HepG2 (cell line): ENCODE measurements around the gene MC1R. TPM values are rescaled to one million over a fixed set of nuclear protein-coding genes. Genes with fewer than 3 reads are reported as not detected.

Source experiments
- EED ChIP-seq: sonication (generic); formaldehyde crosslinking; IDR thresholded peaks from 2 replicates; pipeline ENCODE4 v1.5.0; 2020; ENCODE audit warnings: mild to moderate bottlenecking, missing genetic modification reagents
- ELF4 ChIP-seq: sonication (generic); formaldehyde crosslinking; IDR thresholded peaks from 2 replicates; pipeline ENCODE4 v1.5.0; 2020; ENCODE audit warnings: missing genetic modification reagents, mild to moderate bottlenecking, moderate library complexity, borderline replicate concordance
- FOSL2 ChIP-seq: sonication (generic); formaldehyde crosslinking; IDR thresholded peaks from 2 replicates; pipeline ENCODE4 v1.4.0; 2020; ENCODE audit warnings: missing genetic modification reagents
- GATAD2A ChIP-seq: IDR thresholded peaks from 2 replicates; pipeline ENCODE4 v1.6.1; 2016
- HNF4A ChIP-seq: sonication (generic); formaldehyde crosslinking; IDR thresholded peaks from 2 replicates; pipeline ENCODE4 v1.4.0; 2020; ENCODE audit warnings: missing genetic modification reagents
- NBN ChIP-seq: fragments of 450-650 bp; conservative IDR thresholded peaks from 2 replicates; pipeline ENCODE4 v1.6.1; 2017
- PPARG ChIP-seq: conservative IDR thresholded peaks from 2 replicates; pipeline ENCODE4 v1.6.1; 2016; ENCODE audit warnings: missing biosample characterization, missing genetic modification reagents
- SIX4 ChIP-seq: sonication (generic); formaldehyde crosslinking; IDR thresholded peaks from 2 replicates; pipeline ENCODE4 v1.4.0; 2020; ENCODE audit warnings: missing genetic modification reagents
- SRY ChIP-seq: sonication (generic); formaldehyde crosslinking; IDR thresholded peaks from 2 replicates; pipeline ENCODE4 v1.8.0; 2022; ENCODE audit warnings: mild to moderate bottlenecking, missing genetic modification reagents
- SSRP1 ChIP-seq: IDR thresholded peaks from 2 replicates; pipeline ENCODE4 v1.6.1; 2016; ENCODE audit warnings: control low read depth
- XRCC5 ChIP-seq: fragments of 200-400 bp; formaldehyde crosslinking; optimal IDR thresholded peaks from 2 replicates; pipeline ENCODE3; 2017; ENCODE audit warnings: mild to moderate bottlenecking, low read length
- ZFP90 ChIP-seq: sonication (generic); formaldehyde crosslinking; IDR thresholded peaks from 2 replicates; pipeline ENCODE4 v1.8.0; 2022; ENCODE audit warnings: missing genetic modification reagents, mild to moderate bottlenecking, inconsistent platforms, borderline replicate concordance
- ZFX ChIP-seq: sonication (generic); formaldehyde crosslinking; IDR thresholded peaks from 2 replicates; pipeline ENCODE4 v1.4.0; 2020; ENCODE audit warnings: mild to moderate bottlenecking, low read depth, missing genetic modification reagents, moderate library complexity
- ZNF143 ChIP-seq: sonication (generic); formaldehyde crosslinking; IDR thresholded peaks from 2 replicates; pipeline ENCODE4 v1.4.0; 2020; ENCODE audit warnings: missing genetic modification reagents
- ZNF670 ChIP-seq: sonication (generic); formaldehyde crosslinking; IDR thresholded peaks from 2 replicates; pipeline ENCODE4 v1.8.0; 2022; ENCODE audit warnings: mild to moderate bottlenecking, missing genetic modification reagents, borderline replicate concordance
- ZSCAN21 ChIP-seq: sonication (generic); formaldehyde crosslinking; IDR thresholded peaks from 2 replicates; pipeline ENCODE4 v1.8.0; 2022; ENCODE audit warnings: mild to moderate bottlenecking, missing genetic modification reagents, moderate library complexity, borderline replicate concordance
- ZSCAN9 ChIP-seq: IDR thresholded peaks from 2 replicates; pipeline ENCODE4 v1.6.1; 2016; ENCODE audit warnings: borderline replicate concordance
- polyA plus RNA-seq, 8 experiments: library from polyadenylated mRNA; depleted of rRNA in 3 of 8; stranded (reverse) in 7 of 8; unstranded in 1 of 8; fragments of >200 nt; fragmentation: Illumina TruSeq in 4 of 8; extraction: Trizol in 4 of 8; gene quantifications; 2 replicates each; pipeline versions ENCODE4 v1.2.1 to v1.2.3, GENCODE V29; 2011 to 2016; ENCODE audit warnings: low read depth in 4 of 8, missing spikeins in 1 of 8, mixed read lengths in 1 of 8; ENCODE audit not compliant: insufficient read depth in 1 of 8
- total RNA-seq, 5 experiments: library from RNA; depleted of rRNA; stranded (reverse); fragments of >200 nt; fragmentation: Illumina TruSeq; extraction: Trizol; gene quantifications; 2 replicates each; pipeline ENCODE4 v1.2.3, GENCODE V29; 2016; ENCODE audit warnings: low read depth in 1 of 5
- TF ChIP-seq, protein P1 (sequence below): sonication (generic); formaldehyde crosslinking; IDR thresholded peaks from 2 replicates; pipeline ENCODE4 v1.5.1; 2020; ENCODE audit warnings: mild to moderate bottlenecking, missing genetic modification reagents, borderline replicate concordance
- TF ChIP-seq, protein P2 (sequence below): sonication (generic); formaldehyde crosslinking; IDR thresholded peaks from 2 replicates; pipeline ENCODE4 v1.4.0; 2020; ENCODE audit warnings: missing genetic modification reagents
- TF ChIP-seq, protein P3 (sequence below): sonication (generic); formaldehyde crosslinking; IDR thresholded peaks from 2 replicates; pipeline ENCODE4 v1.4.0; 2020; ENCODE audit warnings: missing genetic modification reagents
- TF ChIP-seq, protein P4 (sequence below): sonication (generic); formaldehyde crosslinking; IDR thresholded peaks from 2 replicates; pipeline ENCODE4 v1.5.0; 2020; ENCODE audit warnings: missing genetic modification reagents
- TF ChIP-seq, protein P5 (sequence below): sonication (generic); formaldehyde crosslinking; IDR thresholded peaks from 2 replicates; pipeline ENCODE4 v1.8.0; 2022; ENCODE audit warnings: missing genetic modification reagents, mild to moderate bottlenecking, borderline replicate concordance
- TF ChIP-seq, protein P6 (sequence below): IDR thresholded peaks from 2 replicates; pipeline ENCODE4 v1.6.1; 2016; ENCODE audit warnings: low read depth, borderline replicate concordance

Gene MC1R
- total and polyA plus RNA-seq, 2 of the 13 experiments (the other 11 are each of a cell fraction or from before 2014, with no cell fraction given), result 9.1 to 14.8 TPM

DNA sequence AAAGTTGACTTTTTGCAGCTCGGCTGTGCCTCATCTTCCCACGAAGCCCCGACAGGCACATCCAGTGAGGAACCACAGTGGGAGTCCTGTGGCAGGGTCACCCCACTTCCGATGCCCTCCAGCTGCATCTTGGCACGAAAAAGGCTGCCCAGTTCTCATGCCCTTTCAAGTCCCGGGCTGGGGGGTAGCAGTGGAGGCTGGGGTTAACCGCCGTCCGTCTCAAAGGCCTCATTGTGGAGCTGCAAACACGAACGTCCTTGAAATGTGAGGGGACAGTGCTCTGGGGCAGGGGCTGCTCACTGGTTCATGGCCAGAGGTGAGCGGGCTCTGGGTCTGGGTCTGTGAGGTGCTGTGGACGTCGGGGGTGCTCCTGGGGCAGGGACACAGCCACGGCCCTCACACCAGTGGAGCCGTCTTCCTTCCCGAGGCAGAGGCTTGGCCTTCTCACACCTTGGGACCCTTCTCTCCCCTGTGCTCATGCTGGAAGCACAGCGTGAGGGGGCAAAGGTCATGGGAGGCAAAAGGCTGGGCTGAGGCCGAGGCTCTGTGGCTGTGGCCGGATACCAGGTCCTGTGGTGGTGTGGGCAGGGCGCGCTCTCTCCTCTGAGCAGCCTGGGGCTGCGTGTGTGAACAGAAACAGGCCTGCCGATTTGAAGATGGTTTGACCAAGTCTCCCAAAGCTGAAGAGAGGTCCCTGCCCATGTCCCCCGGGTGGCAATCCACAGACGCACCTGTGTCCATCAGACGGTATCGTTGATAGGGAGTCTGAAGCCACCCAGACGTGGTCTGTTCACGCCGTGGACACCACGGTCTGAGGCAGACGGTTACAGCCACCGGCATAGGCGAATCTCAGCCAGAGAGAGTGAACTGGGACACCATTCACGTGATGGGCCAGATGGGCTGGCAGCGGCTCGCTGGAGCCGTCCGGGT lies 3.1 kb upstream of the MC1R start (continued):
- no peak for TF ChIP-seq NBN
- peak; percentile 92 for TF ChIP-seq HNF4A (CRISPR knock-in tag)
- no peak for TF ChIP-seq ELF4 (CRISPR knock-in tag)
- 0 out of 2 replicates have a peak, but pooled peaks have one; percentile 24 for TF ChIP-seq ZSCAN9 (CRISPR knock-in tag)
- TF ChIP-seq, protein P1, sequence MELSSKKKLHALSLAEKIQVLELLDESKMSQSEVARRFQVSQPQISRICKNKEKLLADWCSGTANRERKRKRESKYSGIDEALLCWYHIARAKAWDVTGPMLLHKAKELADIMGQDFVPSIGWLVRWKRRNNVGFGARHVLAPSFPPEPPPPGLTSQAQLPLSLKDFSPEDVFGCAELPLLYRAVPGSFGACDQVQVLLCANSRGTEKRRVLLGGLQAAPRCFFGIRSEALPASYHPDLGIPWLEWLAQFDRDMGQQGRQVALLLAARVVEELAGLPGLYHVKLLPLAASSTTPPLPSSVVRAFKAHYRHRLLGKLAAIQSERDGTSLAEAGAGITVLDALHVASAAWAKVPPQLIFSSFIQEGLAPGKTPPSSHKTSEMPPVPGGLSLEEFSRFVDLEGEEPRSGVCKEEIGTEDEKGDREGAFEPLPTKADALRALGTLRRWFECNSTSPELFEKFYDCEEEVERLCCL (CRISPR knock-in tag), result no peak
- 0 out of 2 replicates have a peak, but pooled peaks have one; percentile 49 for TF ChIP-seq ZNF143
- TF ChIP-seq, protein P2, sequence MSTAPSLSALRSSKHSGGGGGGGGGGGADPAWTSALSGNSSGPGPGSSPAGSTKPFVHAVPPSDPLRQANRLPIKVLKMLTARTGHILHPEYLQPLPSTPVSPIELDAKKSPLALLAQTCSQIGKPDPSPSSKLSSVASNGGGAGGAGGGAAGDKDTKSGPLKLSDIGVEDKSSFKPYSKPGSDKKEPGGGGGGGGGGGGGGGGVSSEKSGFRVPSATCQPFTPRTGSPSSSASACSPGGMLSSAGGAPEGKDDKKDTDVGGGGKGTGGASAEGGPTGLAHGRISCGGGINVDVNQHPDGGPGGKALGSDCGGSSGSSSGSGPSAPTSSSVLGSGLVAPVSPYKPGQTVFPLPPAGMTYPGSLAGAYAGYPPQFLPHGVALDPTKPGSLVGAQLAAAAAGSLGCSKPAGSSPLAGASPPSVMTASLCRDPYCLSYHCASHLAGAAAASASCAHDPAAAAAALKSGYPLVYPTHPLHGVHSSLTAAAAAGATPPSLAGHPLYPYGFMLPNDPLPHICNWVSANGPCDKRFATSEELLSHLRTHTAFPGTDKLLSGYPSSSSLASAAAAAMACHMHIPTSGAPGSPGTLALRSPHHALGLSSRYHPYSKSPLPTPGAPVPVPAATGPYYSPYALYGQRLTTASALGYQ (CRISPR knock-in tag), result peak; percentile 88
- TF ChIP-seq ZNF670, result no peak
- TF ChIP-seq SSRP1, result peak; percentile 21; the same call in 1 of the 2 replicates
- peak; percentile 70 for TF ChIP-seq PPARG (CRISPR knock-in tag)
- no peak for TF ChIP-seq FOSL2 (CRISPR knock-in tag)
- peak; percentile 97 for TF ChIP-seq ZFP90 (CRISPR knock-in tag)
- peak; percentile 69 for TF ChIP-seq SRY (CRISPR knock-in tag)
- TF ChIP-seq ZSCAN21 (CRISPR knock-in tag), result peak; percentile 98; the same call in 1 of the 2 replicates
- no peak; the same call in 1 of the 2 replicates for TF ChIP-seq SIX4 (CRISPR knock-in tag)
- TF ChIP-seq ZFX (CRISPR knock-in tag), result peak; percentile 96
- TF ChIP-seq, protein P3, sequence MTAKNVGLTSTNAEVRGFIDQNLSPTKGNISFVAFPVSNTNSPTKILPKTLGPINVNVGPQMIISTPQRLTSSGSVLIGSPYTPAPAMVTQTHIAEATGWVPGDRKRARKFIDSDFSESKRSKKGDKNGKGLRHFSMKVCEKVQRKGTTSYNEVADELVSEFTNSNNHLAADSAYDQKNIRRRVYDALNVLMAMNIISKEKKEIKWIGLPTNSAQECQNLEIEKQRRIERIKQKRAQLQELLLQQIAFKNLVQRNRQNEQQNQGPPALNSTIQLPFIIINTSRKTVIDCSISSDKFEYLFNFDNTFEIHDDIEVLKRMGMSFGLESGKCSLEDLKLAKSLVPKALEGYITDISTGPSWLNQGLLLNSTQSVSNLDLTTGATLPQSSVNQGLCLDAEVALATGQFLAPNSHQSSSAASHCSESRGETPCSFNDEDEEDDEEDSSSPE (CRISPR knock-in tag), result peak; percentile 63; the same call in 1 of the 2 replicates
- TF ChIP-seq, protein P4, sequence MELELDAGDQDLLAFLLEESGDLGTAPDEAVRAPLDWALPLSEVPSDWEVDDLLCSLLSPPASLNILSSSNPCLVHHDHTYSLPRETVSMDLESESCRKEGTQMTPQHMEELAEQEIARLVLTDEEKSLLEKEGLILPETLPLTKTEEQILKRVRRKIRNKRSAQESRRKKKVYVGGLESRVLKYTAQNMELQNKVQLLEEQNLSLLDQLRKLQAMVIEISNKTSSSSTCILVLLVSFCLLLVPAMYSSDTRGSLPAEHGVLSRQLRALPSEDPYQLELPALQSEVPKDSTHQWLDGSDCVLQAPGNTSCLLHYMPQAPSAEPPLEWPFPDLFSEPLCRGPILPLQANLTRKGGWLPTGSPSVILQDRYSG (CRISPR knock-in tag), result peak; percentile 96
- TF ChIP-seq, protein P5, sequence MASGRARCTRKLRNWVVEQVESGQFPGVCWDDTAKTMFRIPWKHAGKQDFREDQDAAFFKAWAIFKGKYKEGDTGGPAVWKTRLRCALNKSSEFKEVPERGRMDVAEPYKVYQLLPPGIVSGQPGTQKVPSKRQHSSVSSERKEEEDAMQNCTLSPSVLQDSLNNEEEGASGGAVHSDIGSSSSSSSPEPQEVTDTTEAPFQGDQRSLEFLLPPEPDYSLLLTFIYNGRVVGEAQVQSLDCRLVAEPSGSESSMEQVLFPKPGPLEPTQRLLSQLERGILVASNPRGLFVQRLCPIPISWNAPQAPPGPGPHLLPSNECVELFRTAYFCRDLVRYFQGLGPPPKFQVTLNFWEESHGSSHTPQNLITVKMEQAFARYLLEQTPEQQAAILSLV, result peak; percentile 88
- peak; percentile 88 for TF ChIP-seq XRCC5
- TF ChIP-seq GATAD2A (CRISPR knock-in tag), result peak; percentile 92
- TF ChIP-seq EED (CRISPR knock-in tag), result peak; percentile 53; the same call in 1 of the 2 replicates
- TF ChIP-seq, protein P6, sequence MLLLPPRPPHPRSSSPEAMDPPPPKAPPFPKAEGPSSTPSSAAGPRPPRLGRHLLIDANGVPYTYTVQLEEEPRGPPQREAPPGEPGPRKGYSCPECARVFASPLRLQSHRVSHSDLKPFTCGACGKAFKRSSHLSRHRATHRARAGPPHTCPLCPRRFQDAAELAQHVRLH (CRISPR knock-in tag), result peak; percentile 91; the same call in 1 of the 2 replicates
